HUES64 (cell line): Measurements from ENCODE around the gene UBR1.

Experiments
- H3K27ac ChIP-seq: 2 replicates; pipeline ENCODE4 v1.7.0; 2013; ENCODE audit warnings: low read depth, low read length, inconsistent platforms
- H3K27me3 ChIP-seq: 2 replicates; pipeline ENCODE4 v1.6.1; 2013; ENCODE audit warnings: mild to moderate bottlenecking, low read length; ENCODE audit not compliant: insufficient read depth
- H3K36me3 ChIP-seq: 2 replicates; pipeline ENCODE4 v1.6.1; 2013; ENCODE audit warnings: mild to moderate bottlenecking, low read length; ENCODE audit not compliant: insufficient read depth
- H3K4me1 ChIP-seq: 2 replicates; pipeline ENCODE4 v1.6.1; 2013; ENCODE audit warnings: mild to moderate bottlenecking, low read length, moderate library complexity; ENCODE audit not compliant: insufficient read depth
- H3K4me3 ChIP-seq: 2 replicates; pipeline ENCODE4 v1.5.1; 2013; ENCODE audit warnings: mild to moderate bottlenecking, low read length, moderate library complexity
- H3K9ac ChIP-seq: 2 replicates; pipeline ENCODE4 v1.6.1; 2013; ENCODE audit warnings: mild to moderate bottlenecking, low read depth, low read length
- H3K9me3 ChIP-seq: 2 replicates; pipeline ENCODE4 v1.6.1; 2013; ENCODE audit warnings: low read depth, low read length; ENCODE audit not compliant: insufficient read depth
- WGBS: fragments of 150-250, 120-280 bp; methylation state at CpG from one replicate; pipeline ENCODE4 v1.1.7; 2013; ENCODE audit warnings: missing lambda C conversion rate; 5-methylcytosine and 5-hydroxymethylcytosine counted together

Gene UBR1

GRCh38 chr15:43093026-43093425 is 12.8 kb downstream of the UBR1 start:
- WGBS, result no CpG with 5 or more reads among the region's 1 CpG
- Histone ChIP-seq H3K9me3 (no peaks in the 10 kb centered on the region), H3K4me3 (no peak overlapping the region), H3K27ac (no peak overlapping the region), H3K36me3 (peaks cover 8% of the 10 kb centered on the region), H3K4me1 (no peaks in the 10 kb centered on the region), H3K9ac (no peak overlapping the region), H3K27me3 (no peaks in the 10 kb centered on the region)

GRCh38 chr15:43091859-43092258 is 14.0 kb downstream of the UBR1 start:
- WGBS, result 98% methylated on average over 4 of the region's 4 CpGs
- Histone ChIP-seq H3K4me1 (no peaks in the 10 kb centered on the region), H3K9ac (no peak overlapping the region), H3K9me3 (no peaks in the 10 kb centered on the region), H3K36me3 (peaks cover 6% of the 10 kb centered on the region), H3K4me3 (no peak overlapping the region), H3K27me3 (no peaks in the 10 kb centered on the region), H3K27ac (no peak overlapping the region)

DNA sequence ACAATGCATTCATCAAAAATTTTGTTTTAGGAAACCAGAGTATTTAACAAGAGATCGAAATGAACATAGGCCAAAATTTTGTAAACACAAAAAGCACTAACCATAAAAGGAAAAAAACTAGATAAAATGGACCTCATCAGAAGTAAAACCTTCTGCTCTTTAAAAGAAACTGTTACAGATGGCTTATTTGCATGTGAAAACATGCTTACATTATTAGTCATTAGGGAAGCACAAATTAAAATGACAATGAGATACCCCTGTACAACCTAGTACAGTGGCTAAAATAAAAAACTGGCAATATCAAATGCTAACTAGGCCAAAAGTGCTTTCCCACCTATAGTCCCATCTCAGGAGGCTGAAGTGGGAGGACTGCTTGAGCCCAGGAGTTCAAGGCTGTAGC is 19.3 kb downstream of the UBR1 start:
- Histone ChIP-seq H3K9me3 (no peaks in the 10 kb centered on the region), H3K9ac (no peak overlapping the region), H3K27me3 (no peaks in the 10 kb centered on the region), H3K4me3 (no peak overlapping the region), H3K4me1 (0 out of 2 replicates have a peak, but pooled peaks cover 5% of the 10 kb centered on the region), H3K27ac (no peak overlapping the region), H3K36me3 (peaks cover 39% of the 10 kb centered on the region)
- WGBS, result 89% methylated on average over 1 of the region's 1 CpG

GRCh38 chr15:43085921-43086320 is 19.9 kb downstream of the UBR1 start:
- Histone ChIP-seq H3K27ac (0 out of 2 replicates have a peak overlapping the region, but pooled peaks have one; percentile 41), H3K36me3 (peaks cover 45% of the 10 kb centered on the region), H3K4me1 (0 out of 2 replicates have a peak, but pooled peaks cover 5% of the 10 kb centered on the region), H3K9me3 (no peaks in the 10 kb centered on the region), H3K9ac (no peak overlapping the region), H3K4me3 (no peak overlapping the region), H3K27me3 (no peaks in the 10 kb centered on the region)

GRCh38 chr15:43082509-43082908 is 23.3 kb downstream of the UBR1 start:
- Histone ChIP-seq H3K4me1 (0 out of 2 replicates have a peak, but pooled peaks cover 5% of the 10 kb centered on the region), H3K27me3 (no peaks in the 10 kb centered on the region), H3K9ac (no peak overlapping the region), H3K4me3 (no peak overlapping the region), H3K36me3 (peaks cover 58% of the 10 kb centered on the region), H3K27ac (no peak overlapping the region), H3K9me3 (no peaks in the 10 kb centered on the region)
- WGBS, result 96% methylated on average over 1 of the region's 1 CpG

GRCh38 chr15:43081283-43081682 is 24.6 kb downstream of the UBR1 start:
- H3K36me3 ChIP-seq, result peaks cover 57% of the 10 kb centered on the region

DNA sequence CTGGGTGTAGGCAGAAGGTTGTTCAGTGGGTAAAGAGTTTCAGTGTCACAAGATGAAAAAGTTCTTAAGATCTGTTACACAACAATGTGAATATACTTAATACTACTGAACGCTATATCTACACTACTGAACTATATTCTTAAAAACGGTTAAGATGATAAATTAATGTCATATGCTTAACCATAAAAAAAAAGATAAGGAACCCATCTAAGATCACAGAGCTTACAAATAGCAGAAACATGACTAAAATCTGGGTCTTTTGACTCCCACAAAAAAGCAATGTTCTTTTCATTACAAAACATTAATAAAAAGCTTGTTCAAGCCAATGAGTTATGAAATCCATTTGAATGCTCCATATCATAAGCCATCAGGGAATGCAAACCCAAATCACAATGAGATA is 34.4 kb downstream of the UBR1 start:
- Histone ChIP-seq H3K4me1 (no peaks in the 10 kb centered on the region), H3K36me3 (peaks cover 77% of the 10 kb centered on the region), H3K4me3 (no peak overlapping the region), H3K9me3 (no peaks in the 10 kb centered on the region), H3K27me3 (no peaks in the 10 kb centered on the region), H3K27ac (no peak overlapping the region), H3K9ac (no peak overlapping the region)
- WGBS, result no CpG with 5 or more reads among the region's 2 CpGs

More at GRCh38 chr15:43081283-43081682, 24.6 kb downstream of the UBR1 start:
- Histone ChIP-seq H3K4me3 (no peak overlapping the region), H3K4me1 (0 out of 2 replicates have a peak, but pooled peaks cover 1% of the 10 kb centered on the region), H3K27me3 (no peaks in the 10 kb centered on the region), H3K9me3 (no peaks in the 10 kb centered on the region), H3K9ac (no peak overlapping the region), H3K27ac (no peak overlapping the region)
- WGBS, result 95% methylated on average over 7 of the region's 7 CpGs

- H3K27me3 ChIP-seq, result no peaks in the 10 kb centered on the region
- no peaks in the 10 kb centered on the region for H3K4me1 ChIP-seq
- no peak overlapping the region for H3K27ac ChIP-seq
- peaks cover 81% of the 10 kb centered on the region for H3K36me3 ChIP-seq
- WGBS, result 99% methylated on average over 6 of the region's 6 CpGs
- no peaks in the 10 kb centered on the region for H3K9me3 ChIP-seq
- no peak overlapping the region for H3K4me3 ChIP-seq
- no peak overlapping the region for H3K9ac ChIP-seq
Observed at GRCh38 chr15:43070893-43071292, 34.9 kb downstream of the UBR1 start.

GRCh38 chr15:43070249-43070648 is 35.6 kb downstream of the UBR1 start:
- Histone ChIP-seq H3K27me3 (no peaks in the 10 kb centered on the region), H3K4me1 (no peaks in the 10 kb centered on the region), H3K27ac (no peak overlapping the region), H3K36me3 (peaks cover 84% of the 10 kb centered on the region), H3K4me3 (no peak overlapping the region), H3K9ac (no peak overlapping the region), H3K9me3 (no peaks in the 10 kb centered on the region)
- WGBS, result 94% methylated on average over 4 of the region's 4 CpGs

DNA sequence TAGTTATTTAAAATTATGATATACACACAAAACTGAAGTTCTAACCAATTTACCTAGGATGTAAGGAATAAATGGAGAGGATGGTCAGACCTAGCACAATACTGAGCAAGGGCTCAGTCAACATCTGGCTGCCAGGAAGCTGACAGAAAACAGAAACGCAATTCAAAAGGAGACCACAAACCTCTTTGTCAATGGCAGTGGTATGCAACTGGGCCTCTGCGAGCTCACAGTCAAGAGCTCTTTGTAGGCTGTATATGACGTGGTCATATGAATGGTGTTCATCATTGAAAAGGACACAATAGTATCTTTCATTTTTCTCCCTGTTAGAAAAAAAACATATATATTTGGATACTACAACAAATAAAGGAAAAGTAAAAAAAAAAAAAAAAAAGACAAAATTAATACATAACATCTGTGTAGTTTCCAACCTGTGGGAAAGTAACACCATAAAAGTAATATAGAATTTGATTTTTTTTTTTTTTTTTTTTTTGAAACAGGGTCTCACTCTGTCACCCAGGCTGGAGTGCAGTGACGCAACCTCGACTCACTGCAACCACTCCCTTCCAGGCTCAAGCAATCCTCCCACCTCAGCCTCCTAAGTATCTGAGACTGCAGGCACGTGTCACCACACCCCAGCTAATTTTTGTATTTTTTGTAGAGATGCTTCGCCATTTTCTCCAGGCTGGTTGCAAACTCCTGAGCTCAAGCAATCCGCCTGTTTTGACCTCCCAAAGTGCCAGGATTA is 37.9 kb downstream of the UBR1 start:
- 89% methylated on average over 7 of the region's 8 CpGs for WGBS
- no peaks in the 10 kb centered on the region for H3K9me3 ChIP-seq
- no peak overlapping the region for H3K9ac ChIP-seq
- H3K27me3 ChIP-seq, result no peaks in the 10 kb centered on the region
- H3K4me1 ChIP-seq, result no peaks in the 10 kb centered on the region
- no peak overlapping the region for H3K27ac ChIP-seq
- H3K4me3 ChIP-seq, result no peak overlapping the region
- H3K36me3 ChIP-seq, result peaks cover 62% of the 10 kb centered on the region

DNA sequence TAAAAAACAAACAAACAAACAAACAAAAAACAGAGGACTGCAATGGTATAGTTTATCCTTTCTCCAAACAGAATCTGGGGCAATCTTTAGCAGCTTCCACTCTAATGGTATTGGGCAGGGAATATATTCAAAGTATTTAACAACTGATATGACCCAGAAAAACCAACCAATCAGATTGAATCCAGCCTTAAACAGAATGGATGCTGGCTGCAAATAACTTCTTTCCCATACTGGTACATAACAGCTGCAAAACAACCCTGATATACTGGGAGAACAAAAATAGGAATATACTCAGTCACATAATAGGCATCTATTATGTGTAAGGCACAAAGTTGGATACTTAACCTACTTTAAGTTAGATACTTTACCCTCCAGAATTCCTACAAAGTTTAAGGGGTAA is 49.1 kb downstream of the UBR1 start:
- Histone ChIP-seq H3K36me3 (peaks cover 94% of the 10 kb centered on the region), H3K4me1 (no peaks in the 10 kb centered on the region), H3K27ac (no peak overlapping the region), H3K9ac (no peak overlapping the region), H3K4me3 (no peak overlapping the region), H3K9me3 (no peaks in the 10 kb centered on the region), H3K27me3 (no peaks in the 10 kb centered on the region)

- Histone ChIP-seq H3K9me3 (no peaks in the 10 kb centered on the region), H3K9ac (no peak overlapping the region), H3K27me3 (no peaks in the 10 kb centered on the region), H3K4me3 (no peak overlapping the region), H3K27ac (no peak overlapping the region), H3K4me1 (no peaks in the 10 kb centered on the region), H3K36me3 (peaks cover 79% of the 10 kb centered on the region)
- WGBS, result 100% methylated on average over 1 of the region's 1 CpG
Observed at GRCh38 chr15:43052860-43053259, 53.0 kb downstream of the UBR1 start.
